ENCODE data around the gene GATD1. TPM values are rescaled to one million over a fixed set of nuclear protein-coding genes. Genes with fewer than 3 reads are reported as not detected.

The GATD1 gene
- total RNA-seq, 1 donor from 2014 or later = 59.0 TPM

DNA sequence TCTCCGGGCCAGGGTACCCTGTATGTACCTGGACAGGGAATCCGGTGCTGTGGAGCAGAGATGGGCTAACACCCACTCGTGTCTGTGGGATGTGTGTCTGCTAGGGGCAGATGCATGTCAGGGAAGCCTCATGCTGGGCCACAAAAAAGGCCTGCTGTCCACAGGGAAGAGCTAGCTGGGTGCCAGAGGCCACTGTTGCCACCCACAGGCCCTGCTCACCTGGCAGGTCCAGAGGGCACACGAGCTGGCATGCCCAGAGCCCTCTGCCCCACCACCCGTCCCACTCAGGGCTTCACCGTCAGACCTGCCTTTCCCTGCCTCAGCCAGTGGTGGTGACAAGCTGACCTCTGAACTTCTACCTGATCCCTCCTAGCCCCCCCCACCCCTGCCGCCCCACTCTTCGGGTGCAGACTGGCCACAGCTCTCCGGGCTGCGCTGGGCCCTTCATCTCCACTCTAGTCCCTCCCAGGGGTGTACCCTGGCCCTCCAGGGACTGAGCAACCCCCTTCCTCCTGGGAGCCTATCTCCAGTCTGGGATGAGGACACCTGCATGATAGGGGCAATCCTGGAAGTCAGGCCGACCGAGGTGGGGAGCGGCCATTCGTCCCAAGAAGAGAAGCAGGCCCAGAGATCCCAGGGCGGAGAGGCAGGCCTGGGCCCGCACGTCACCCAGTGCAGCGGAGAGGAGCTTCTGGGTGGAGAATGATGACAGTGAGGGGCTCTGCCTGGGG, 19.4 kb upstream of the GATD1 start:
- intact Hi-C loops (cut with micrococcal nuclease) = loop anchor here (1.0 to 5.0 kb wide), 14 partner anchors 9 to 589 kb away; partner anchors contain the start of genes BET1L, DEAF1, GATD1 and HRAS

DNA sequence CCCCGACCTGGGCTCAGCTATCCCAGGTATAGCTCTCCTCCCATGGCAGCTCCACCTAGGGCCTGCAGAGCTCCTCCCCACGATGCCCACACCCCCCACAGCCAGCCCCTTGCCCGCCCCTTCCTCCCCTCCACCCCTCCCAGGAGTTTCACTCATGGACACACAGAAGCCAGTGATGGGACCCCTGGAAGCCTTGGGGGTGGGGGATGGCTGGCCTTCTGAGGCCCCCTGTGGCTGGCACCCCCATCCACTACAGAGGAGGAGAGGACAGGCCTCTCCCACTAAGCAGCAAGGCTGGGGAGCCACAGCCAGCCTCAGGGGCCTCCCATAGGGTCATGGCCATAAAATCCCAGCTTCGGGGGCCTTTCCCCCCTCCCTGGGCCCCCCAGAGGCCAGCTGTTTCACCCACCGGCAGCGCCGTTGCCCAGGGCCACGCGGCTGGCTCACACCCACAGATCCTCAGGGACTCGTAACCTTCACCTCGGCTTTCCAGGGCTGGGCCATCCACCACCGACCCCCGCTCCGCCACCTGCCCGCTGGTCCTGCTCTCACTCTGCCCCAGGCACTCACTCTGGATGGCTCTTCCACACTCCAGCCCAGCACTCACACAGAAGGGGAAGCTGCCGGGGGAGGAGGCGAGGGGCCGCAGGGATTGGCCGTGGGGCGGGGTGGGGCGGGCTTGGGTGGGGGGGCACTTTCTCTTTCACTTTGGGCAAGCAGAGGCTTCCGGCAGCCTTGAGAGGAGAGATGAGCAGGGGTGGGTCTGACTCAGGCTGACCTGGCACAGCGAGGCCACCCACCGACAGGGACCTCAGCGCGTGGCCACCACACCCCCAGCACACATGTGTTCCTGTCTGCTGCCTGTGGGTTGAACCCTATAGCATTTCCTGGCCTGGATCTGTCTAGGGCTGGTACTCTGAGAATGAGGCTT, 18.6 kb upstream of the GATD1 start:
- intact Hi-C loops (cut with micrococcal nuclease) = loop anchor here (1.0 to 5.0 kb wide), 12 partner anchors 9 to 589 kb away; partner anchors contain the start of genes BET1L, DEAF1, GATD1 and HRAS

DNA sequence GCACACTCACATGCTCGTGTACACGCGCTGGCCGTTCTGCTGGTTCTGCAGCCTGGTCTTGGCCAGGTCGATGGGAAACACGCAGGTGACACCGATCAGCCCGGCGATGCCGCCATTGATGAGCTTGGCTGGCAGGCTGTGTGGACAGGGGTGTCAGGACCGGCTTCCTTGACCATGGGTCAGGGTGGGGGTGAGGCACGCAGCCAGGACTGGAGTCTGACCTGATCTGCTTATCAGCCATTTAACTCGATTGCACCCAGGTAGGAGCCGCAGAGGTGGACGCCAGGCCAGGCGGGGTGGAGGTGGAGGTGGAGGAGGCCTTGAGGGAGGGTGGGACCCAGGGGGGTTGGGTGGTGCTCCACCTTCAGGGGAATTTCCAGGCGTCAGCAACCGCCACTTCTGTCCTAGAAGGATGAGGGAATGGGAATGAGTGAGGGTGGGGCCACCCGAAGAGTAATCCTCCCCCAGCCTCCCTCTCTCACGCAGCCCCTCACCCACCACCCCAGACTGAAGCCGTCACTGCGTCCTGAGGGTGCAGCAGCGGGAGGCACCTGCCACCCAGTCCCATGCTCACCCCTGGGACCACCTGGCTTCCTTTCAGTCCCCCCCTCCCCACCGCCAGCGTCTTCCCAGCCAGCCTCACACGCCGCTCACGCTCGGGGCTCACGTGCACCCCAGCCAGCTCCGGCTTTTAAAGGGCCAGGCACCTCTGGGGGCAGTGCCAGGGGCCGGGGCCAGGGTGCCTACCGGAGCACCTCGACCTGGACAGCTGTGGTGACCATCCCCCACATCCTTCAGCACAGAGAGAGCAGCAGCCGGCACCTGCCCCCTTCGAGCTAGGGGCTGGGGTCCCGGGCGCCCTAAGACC, 17.7 kb upstream of the GATD1 start:
- intact Hi-C loops (cut with micrococcal nuclease) = loop anchor here (5.0 kb wide), 1 partner anchor 588 kb away; the partner anchor contains the start of genes BET1L and RIC8A

DNA sequence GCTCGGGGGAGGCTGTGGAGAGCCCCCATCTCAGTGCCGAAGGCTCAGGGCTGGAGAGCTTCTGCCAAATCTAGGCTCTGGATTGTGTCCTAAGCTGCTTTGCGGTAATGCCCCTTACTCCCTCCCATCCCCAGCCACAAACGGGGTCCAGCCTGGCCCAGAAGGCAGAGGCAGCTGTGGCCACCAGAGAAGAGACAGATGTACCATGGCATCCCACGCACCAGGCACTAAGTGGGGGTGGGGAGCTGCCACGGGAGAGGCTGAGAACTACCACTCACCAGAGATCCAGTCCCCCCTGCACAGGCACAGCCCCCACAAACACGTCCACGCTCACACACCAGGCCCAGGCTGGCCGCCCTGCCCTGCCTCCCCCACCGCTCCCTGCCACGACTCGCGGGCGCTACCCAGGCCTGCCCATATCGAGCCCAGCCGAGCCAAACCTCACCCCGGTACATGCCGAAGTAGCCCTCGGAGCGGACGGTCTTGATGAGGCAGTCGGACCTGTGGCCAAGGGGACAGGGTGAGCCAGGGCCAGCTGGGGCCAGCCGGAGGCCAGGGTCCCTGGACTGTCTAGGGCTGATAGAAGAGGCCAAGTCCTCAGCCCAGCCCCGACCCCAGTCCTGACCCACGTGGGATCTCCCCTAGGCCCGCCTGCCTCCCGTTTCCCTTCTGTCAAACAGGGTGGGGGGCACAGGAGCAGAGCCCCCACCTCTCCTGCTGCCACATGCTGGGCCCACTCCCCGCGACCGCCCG, 16.9 kb upstream of the GATD1 start:
- intact Hi-C loops (cut with micrococcal nuclease) = no loop called here

DNA sequence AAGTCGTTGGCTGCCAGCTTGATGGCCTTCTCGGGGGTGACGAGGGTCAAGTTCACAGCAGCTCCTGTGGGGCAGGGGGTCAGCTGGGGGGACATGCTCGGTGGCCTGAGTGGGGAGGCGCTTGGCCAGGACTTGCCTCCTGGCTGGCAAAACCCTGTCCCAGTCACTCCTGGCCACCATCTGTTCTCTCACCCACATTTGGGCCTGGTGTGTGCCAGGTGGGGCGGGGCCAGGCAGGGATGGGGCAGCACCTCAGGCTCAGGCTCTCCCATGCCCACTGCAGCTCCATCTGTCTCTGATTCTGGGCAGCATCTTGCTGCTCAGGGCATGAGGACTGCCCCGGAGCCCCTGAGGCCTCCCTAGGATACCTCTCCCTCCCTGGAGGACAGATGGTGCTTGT, 16.3 kb upstream of the GATD1 start:
- intact Hi-C loops (cut with micrococcal nuclease) = no loop called here

DNA sequence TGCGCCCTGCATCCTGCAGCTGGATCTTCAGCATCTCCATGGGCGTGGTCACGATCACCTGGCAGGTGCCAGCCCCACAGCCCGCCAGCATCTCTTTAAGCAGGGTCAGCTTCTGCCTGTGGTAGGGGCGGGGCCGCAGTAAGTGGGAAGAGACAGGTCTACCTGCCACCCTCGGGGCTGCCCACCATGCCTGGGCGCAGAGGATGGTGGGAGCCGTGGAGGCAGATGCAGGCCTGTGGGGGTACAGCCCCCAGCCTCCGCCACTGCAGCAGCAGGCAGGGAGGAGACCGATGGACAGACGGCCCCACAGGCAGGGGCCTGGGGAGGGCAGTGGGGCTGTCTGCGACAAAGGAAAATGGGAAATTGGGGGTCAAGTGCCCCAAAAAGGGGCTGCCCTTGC, 15.6 kb upstream of the GATD1 start:
- intact Hi-C loops (cut with micrococcal nuclease) = no loop called here

DNA sequence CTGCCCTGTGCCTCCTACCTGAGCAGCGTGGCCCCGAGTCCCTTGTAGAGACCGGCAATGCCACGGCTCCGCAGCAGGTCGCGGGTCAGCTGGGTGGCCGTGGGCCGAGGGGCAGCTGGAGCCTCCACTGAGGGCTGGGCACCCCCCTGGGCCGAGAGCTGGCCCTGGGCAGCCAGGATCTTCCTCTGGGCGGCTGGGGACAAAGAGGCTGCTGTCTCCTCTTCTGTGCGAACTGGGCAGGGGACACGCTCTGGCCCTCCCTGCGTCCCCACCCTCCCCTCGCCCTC, 15.2 kb upstream of the GATD1 start:
- intact Hi-C loops (cut with micrococcal nuclease) = no loop called here

DNA sequence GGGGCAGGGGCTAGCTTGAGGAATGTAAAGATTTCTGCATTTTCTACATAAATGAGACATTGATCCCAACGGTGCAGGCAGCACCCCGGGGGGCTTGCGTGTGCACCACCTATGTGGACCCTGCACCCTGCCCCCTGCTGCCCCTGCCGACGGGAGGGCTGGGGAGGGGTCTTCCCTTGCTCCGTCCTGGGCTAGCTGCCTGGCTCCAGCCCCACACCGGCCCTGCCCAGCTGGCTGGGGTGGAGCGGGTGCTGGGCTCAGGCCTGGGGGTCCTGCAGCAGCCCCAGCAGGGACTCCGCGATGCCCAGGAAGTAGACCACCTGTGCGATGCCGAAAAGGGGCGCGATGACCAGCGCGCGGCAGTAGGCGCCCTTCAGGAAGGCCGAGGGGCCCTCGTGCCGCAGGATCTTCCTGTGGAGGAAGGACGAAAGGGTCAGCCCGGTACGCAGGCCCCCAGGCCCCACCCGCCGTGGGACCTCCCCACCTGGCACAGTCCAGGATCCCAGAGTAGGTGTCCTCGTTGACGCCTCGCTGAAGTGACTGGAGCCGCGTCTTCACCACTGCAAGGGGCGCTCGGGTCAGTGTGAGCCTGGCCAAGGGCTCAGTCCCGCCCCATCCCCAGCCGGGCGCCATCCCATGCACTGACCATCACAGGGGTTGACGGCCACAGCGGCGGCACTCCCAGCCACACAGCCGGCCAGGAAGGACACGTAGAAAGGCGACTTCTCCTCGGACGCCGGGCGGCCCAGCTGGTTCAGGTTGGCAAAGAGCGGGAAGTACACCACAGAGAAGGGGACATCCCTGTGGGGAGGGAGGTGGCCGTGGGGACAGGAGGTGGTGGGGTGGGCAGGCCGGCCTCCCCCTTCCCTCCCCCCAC, 14.6 kb upstream of the GATD1 start:
- intact Hi-C loops (cut with micrococcal nuclease) = no loop called here

DNA sequence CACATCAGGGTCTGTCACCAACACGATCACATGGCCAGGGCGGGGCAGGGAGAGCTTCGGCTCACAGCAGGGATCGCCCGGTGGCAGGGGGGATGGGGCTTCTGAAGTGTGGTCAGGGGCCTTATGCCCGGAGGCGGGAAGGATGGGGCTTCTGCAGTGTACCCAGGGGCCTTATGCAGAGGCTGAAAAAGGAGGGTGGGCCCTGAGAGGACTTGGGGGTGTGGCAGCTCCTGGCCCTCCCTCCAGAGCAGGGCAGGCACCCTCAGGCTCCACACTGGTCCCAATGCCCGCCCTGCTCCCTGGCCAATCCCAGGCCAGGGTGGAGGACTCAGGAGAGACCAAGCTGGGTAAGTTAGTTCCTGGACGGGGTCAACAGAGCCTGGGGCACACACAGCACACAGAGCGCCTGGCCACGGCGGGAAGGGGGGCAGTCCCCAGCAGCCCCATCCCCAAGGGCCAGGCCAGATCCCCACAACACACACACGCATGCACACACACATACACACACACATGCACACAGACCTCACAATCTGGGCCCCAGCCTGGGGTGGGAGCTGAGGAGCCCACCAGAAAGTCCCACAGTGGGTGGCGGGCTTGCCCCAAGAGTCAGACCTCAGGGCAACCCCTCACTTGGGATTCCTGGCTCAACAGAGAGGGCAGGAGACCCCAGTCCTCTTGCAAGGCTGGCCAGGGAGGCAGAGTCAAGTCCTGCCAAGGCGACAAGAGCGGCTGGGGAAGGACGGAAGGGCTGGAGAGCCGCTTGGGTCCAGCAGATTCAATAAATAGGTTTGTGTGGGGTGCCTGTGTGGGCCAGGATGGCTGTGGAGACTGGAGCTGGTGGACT, 13.7 kb upstream of the GATD1 start:
- intact Hi-C loops (cut with micrococcal nuclease) = no loop called here

DNA sequence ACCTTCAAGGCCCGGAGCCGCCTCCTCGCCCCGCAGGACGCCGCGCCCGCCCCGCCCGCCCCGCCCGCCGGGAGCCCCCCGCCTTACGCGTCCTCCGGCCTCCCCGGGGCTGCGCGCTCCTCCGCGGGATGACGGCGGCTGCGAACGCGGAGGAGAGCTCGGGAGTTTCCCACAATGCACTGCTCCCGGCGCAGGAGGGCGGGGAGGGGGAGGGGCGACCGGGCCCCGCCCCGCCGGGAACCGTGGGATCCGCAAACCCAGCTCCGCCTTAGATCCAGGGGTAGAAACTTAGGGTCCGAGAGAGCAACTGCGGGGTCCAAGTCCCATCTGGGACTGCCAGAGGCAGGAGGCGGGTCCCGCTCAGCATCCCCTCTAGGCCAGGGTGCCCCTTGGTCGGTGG, 12.7 kb upstream of the GATD1 start, which contains the start of gene CEND1:
Gene CEND1 (minus strand): TSS at position 148 of the 400 bp plus-strand sequence. CDS start 1,514 bp downstream, outside the sequence.
- intact Hi-C loops (cut with micrococcal nuclease) = no loop called here

DNA sequence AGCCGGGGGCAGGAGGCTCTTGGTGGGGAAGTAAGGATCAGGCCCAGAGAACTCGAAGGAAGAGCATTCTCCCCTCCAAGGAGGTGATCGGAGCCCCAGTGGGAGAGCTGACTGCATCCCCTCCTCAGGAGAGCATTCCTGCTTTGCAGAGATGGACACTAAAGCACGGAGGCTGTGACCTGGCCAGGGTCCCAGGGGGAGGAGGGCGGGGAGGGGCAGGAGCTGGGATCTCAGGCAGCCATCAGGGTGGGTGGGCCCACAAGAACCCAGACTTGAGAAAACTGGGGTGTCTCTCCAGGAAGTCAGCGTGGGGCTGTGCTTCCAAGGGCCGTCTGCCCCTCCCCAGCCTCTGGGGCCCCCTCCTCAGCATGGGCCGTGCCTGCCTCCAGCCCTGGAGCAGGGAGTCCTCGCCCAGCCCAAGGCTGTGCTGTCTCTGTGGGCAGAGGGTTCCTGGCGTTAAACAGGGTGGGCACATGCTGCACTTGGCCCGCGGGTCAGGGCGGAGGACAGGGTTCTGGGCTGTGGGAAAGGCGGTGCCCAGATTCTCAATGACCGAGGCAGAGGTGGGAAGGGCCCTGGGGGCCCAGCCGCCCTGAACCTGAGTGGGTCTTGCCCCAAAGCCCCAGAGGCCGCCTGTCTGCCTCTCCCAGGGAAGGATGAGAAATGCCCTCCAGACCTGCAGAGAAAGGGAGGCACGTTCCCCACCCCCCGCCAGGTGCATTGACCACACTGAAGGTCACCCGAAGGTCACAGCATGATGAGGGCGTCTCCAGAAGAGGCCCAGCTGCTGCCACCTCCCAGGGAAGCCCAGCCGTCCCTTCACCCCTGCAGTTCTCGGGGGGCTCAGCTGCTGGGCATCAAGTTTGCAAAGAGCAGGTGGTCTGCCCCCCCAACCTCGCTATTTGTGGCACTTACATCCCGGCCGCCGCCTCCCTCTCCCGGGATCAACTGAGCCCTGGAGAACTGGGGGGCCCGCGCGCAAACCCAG, 12.0 kb upstream of the GATD1 start:
- intact Hi-C loops (cut with micrococcal nuclease) = no loop called here

DNA sequence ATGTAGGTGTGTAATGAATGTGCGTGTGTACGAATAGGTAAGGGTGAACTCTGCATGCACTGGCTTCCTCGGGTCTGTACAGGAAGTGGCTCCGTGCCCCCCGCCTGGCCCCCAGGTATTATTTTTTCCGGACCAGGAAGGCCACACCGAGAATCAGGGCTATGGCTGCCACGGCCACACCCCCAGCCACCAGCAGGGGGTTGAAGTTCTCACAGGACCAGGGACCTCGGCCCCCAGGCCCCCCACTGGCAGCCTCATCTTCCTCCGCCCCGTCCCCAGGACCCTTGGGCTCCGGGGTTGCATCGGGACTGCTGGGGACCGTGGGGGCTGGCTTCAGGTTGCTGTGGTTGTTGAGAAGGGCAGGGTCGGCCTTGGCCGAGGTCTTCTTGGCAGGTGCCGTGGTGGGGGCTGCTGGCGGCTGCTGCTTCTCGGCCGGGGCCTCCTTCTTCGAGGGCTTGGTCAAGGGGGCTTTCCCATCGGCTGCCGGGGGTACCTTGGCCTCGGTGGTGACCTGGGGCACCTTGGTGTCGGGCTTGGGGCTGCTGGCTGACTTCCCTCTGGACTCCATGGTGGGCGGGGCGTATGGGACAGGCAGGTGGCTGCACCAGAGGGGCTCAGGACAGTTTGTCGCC, 10.8 kb upstream of the GATD1 start:
- intact Hi-C loops (cut with micrococcal nuclease) = no loop called here

DNA sequence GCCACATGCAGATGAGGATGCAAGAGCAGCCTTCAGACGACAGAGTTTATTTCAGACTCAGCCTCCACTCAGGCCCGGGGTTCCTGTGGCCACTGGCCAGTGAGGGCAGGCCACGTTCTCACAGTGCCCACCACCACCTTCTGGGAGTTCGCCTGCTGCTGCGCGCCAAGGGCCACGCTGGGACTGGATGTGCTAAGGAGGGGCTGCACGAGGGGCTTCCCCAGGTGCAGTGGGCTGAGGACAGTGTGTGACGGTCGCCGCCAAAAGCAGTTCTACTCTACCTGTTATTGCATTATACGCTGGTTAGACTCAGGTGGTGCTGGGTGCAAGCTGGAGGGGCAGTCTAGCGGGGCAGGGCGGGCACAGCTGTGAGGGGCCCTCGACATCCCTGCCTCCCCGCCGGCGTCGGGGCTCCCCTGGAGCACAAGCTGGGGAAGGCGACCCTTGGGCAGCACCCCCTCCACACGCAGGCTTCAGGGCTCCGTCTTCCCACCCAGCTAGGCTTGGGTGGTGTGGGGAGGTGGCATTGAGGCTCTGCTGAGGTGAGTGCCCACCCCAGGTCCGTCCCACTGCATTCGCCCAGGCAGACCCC, 9.9 kb upstream of the GATD1 start:
- intact Hi-C loops (cut with micrococcal nuclease) = no loop called here

DNA sequence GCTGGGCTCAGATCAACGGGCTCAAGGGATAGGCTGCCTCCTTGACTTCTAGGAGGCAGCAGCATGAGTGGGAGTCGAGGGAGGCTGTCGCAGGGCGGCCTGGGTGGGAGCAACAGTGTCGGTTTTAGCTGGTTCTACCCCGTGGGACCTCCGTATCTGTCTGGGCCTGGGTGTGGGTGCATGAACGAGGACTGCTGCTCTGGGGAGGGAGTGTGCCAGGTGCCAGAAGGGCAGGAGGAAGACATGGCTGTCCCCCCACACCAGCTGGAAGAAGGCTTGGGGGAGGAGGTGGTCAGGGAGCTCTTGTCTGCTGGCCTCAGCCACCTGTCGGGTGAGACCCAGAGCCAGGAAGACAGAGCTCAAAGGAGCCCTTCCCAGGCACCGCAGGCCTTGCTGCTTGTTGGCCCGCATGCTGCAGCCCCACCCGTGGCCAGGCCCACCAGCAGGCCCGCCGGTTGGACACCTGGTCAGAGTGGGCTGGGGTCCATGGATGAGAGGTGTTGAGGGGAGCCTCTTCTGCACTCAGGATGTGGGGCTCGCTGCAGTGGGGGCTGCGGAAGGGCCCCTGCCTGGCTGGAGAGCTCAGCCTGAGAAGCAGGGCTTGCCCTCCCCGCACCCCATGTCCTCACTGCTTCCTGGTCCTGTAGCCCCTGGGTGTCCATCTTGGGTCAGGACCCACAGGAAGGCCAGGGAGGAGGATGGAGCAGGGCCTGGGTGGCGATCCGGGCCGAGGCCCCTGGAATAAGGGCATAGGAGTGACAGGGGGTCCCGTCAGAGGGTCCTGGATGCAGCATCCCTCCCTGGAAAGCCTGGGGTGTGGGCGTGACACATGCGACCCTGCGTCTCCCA, 9.2 kb upstream of the GATD1 start:
- intact Hi-C loops (cut with micrococcal nuclease) = no loop called here

DNA sequence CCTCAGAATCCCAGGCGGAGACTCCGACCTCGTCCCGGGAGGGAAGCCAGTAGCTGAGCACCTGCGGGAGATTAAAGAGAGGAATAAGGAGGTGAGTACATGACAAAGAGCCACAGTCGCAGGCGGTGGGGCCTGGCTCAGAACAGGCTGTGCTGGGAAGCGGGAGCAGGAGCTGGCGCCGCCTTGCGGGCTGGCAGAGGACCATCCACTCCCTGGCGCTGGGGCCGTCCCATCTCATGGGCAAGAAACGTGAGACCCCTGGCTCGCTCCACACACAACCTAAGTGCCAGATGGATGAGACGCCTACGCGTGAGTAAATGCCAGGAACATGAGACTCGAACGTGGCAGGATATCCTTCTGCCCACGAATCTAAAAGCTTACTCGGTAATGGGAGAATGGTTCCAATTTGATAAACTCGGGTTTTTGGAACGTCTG, 6.3 kb upstream of the GATD1 start:
- intact Hi-C loops (cut with micrococcal nuclease) = no loop called here

Measured in T-helper 1 cell treated with Interleukin-12 subunit alpha and Interleukin-12 subunit beta and Interleukin-4 antibody, amounts not matched to agents 30 ng/mL and 1 ng/mL, for 36 hours (primary cell).